ENCODE results near the gene SPACA6. TPM values are rescaled to one million over a fixed set of nuclear protein-coding genes. Genes with fewer than 3 reads are reported as not detected.
A peak's percentile ranks its signal among the peaks of the same experiment; 100 is the strongest.

The SPACA6 gene
- total RNA-seq, 6 donors from 2014 or later = 6.2 to 157 (median 19.7) TPM

GRCh38 chr19:51691584-51692428 lies 1.3 kb upstream of the SPACA6 start:
- 29 to 39% methylated on average over 11 to 12 of the region's 12 CpGs for WGBS, 2 donors
- Histone ChIP-seq H3K27me3 (no peaks in the 10 kb centered on the region), H3K4me1 (peaks cover 35 to 48% (median 37%) of the 10 kb centered on the region in 4 donors), H3K36me3 (peaks cover 0 to 36% (median 21%) of the 10 kb centered on the region in 4 donors), H3K4me3 (peak overlapping the region in 3 of 4 donors; percentile 69 to 89 (median 70)), H3K27ac (peak overlapping the region; percentile 89 to 96 (median 94)), H3K9me3 (no peaks in the 10 kb centered on the region)
- no peak for TF ChIP-seq POLR2A (IDR thresholded peaks at IDR 0.05)
- no peak for TF ChIP-seq CTCF (IDR thresholded peaks at IDR 0.05)
- DNase-seq = no peak
- ATAC-seq (ENCODE audit: low FRiP score in 2 of 2) = no peak

DNA sequence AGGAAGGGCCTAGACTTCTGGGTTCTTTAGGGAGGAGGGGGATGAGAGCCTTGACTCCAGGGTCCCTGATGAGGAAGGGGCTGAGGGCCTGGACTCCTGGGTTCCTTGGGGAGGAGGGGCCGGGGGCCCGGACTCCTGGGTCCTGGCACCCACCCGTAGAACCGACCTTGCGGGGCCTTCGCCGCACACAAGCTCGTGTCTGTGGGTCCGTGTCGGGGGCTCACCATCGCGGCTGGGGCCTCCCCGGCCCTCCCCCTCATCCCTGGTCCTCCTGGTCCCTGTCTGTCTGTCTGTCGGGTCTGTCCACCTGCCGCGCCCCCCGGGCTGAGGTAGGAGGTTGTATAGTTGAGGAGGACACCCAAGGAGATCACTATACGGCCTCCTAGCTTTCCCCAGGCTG lies 662 bp upstream of the SPACA6 start:
- no peaks in the 10 kb centered on the region for H3K27me3 ChIP-seq
- peaks cover 28 to 47% (median 33%) of the 10 kb centered on the region in 4 donors for H3K4me1 ChIP-seq
- 67 to 70% methylated on average over 1 to 7 of the region's 18 CpGs for WGBS, 2 donors
- peak overlapping the region in 1 of 4 donors; percentile 89 for H3K4me3 ChIP-seq
- H3K9me3 ChIP-seq = no peaks in the 10 kb centered on the region
- DNase-seq (peak in 1 of 2 donors; percentile 83), ATAC-seq (ENCODE audit: low FRiP score in 2 of 2) (no peak)
- H3K27ac ChIP-seq = peak overlapping the region in 3 of 4 donors; percentile 28 to 96 (median 95)
- peaks cover 3 to 43% (median 26%) of the 10 kb centered on the region in 4 donors for H3K36me3 ChIP-seq
- TF ChIP-seq CTCF (IDR thresholded peaks at IDR 0.05) (no peak), POLR2AphosphoS5 (IDR thresholded peaks at IDR 0.05) (no peak), POLR2A (IDR thresholded peaks at IDR 0.05) (no peak), EP300 (IDR thresholded peaks at IDR 0.05) (no peak)

GRCh38 chr19:51693819-51694218 lies 689 bp downstream of the SPACA6 start:
- no peak for DNase-seq
- Histone ChIP-seq H3K4me1 (peaks cover 18 to 33% (median 22%) of the 10 kb centered on the region in 4 donors), H3K9me3 (no peaks in the 10 kb centered on the region), H3K36me3 (peaks cover 3 to 56% (median 27%) of the 10 kb centered on the region in 4 donors), H3K4me3 (no peak overlapping the region), H3K27me3 (no peaks in the 10 kb centered on the region), H3K27ac (peak overlapping the region in 2 of 4 donors; percentile 27 to 41)
- 36 to 39% methylated on average over 2 of the region's 2 CpGs for WGBS, 2 donors
- ATAC-seq (ENCODE audit: low FRiP score in 2 of 2) = no peak
- TF ChIP-seq POLR2AphosphoS5 (IDR thresholded peaks at IDR 0.05) = no peak
- no peak for TF ChIP-seq POLR2A (IDR thresholded peaks at IDR 0.05)
- no peak for TF ChIP-seq CTCF (IDR thresholded peaks at IDR 0.05)
- TF ChIP-seq EP300 (IDR thresholded peaks at IDR 0.05) = no peak

- TF ChIP-seq POLR2AphosphoS5 (IDR thresholded peaks at IDR 0.05) (no peak), EP300 (IDR thresholded peaks at IDR 0.05) (no peak)
Measured at GRCh38 chr19:51694318-51695085, 1.4 kb downstream of the SPACA6 start.

DNA sequence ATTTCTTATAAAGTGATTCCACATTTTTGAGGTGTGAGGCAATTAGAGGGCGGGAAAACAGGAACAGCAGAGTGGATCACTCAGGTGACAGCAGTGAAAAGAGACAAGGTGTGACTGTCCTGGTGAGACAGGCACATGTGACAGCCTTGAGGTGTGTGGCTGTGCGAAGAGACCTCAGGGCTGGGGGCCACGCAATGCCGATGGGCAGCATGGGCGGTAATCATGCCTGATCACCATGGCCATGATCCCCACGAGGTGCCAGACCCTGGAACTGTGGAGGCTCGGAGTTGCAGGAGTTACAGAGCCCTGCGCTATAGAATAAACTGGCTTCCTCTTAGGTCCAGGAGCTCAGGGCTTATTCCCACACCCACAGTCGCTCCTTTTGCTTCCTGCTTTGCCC lies 2.0 kb downstream of the SPACA6 start:
- TF ChIP-seq POLR2AphosphoS5 (IDR thresholded peaks at IDR 0.05) (no peak), CTCF (IDR thresholded peaks at IDR 0.05) (no peak), EP300 (IDR thresholded peaks at IDR 0.05) (no peak), POLR2A (IDR thresholded peaks at IDR 0.05) (no peak)
- ATAC-seq (ENCODE audit: low FRiP score in 2 of 2) = no peak
- no peak for DNase-seq
- no peak overlapping the region for H3K27ac ChIP-seq
- H3K36me3 ChIP-seq = peaks cover 3 to 66% (median 27%) of the 10 kb centered on the region in 4 donors
- no peaks in the 10 kb centered on the region for H3K9me3 ChIP-seq
- peaks cover 18 to 33% (median 22%) of the 10 kb centered on the region in 4 donors for H3K4me1 ChIP-seq
- WGBS, 2 donors = 85 to 86% methylated on average over 9 of the region's 9 CpGs
- no peak overlapping the region for H3K4me3 ChIP-seq
- H3K27me3 ChIP-seq = no peaks in the 10 kb centered on the region

More at GRCh38 chr19:51694318-51695085, 1.4 kb downstream of the SPACA6 start:
- Histone ChIP-seq H3K27ac (peak overlapping the region in 1 of 4 donors; percentile 27), H3K4me3 (no peak overlapping the region), H3K36me3 (peaks cover 3 to 62% (median 27%) of the 10 kb centered on the region in 4 donors), H3K9me3 (no peaks in the 10 kb centered on the region), H3K4me1 (peaks cover 18 to 33% (median 22%) of the 10 kb centered on the region in 4 donors), H3K27me3 (no peaks in the 10 kb centered on the region)
- DNase-seq = no peak
- no peak for ATAC-seq (ENCODE audit: low FRiP score in 2 of 2)
- 83 to 86% methylated on average over 10 of the region's 10 CpGs for WGBS, 2 donors
